Measurements from ENCODE around the gene PSMB1. TPM values are rescaled to one million over a fixed set of nuclear protein-coding genes. Genes with fewer than 3 reads are reported as not detected.
"Not testable (repeated sequence)": the region's sequence is repeated elsewhere in the genome, so short reads cannot be mapped to it uniquely, and the experiment has no call there.

The PSMB1 gene
- total RNA-seq, 1 experiment from 2014 or later: 282 TPM

DNA sequence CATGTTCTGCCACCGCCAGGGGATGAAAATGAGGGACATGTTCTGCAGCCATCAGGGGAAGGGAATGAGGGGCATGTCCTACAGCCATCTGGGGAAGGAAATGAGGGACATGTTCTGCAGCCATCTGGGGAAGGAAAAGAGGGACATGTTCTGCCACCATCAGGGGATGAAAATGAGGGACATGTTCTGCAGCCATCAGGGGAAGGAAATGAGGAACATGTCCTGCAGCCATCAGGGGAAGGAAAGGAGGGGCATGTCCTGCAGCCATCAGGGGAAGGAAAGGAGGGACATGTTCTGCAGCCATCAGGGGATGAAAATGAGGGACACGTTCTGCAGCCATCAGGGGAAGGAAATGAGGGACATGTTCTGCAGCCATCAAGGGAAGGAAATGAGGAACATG, 50.8 kb downstream of the PSMB1 start:
- H4K20me1 ChIP-seq (ENCODE audit: insufficient read depth); RAD21 ChIA-PET (ENCODE audit: low non-redundant PET in 1 of 2, low total read pairs in 2 of 2, uncharacterized antibody in 2 of 2, unreplicated experiment in 2 of 2); H3K4me1 ChIP-seq (ENCODE audit: control insufficient read depth in 1 of 2, insufficient read depth in 2 of 2, low read length in 2 of 2); ATAC-seq; H2AFZ ChIP-seq (ENCODE audit: low read depth, low read length, poor library complexity, severe bottlenecking); intact Hi-C loops (cut with micrococcal nuclease); H3K79me2 ChIP-seq (ENCODE audit: insufficient read depth, low read length); H3K27ac ChIP-seq (ENCODE audit: low read depth, low read length); CTCF ChIA-PET; DNase-seq (ENCODE audit: low read depth, low spot score); POLR2A ChIA-PET; BruUV-seq (replicated peaks); H3K9me3 ChIP-seq (ENCODE audit: control insufficient read depth in 1 of 2, insufficient read depth in 1 of 2, low read depth in 1 of 2, low read length in 2 of 2); H3K4me2 ChIP-seq (ENCODE audit: low read length); H3K9me2 ChIP-seq (ENCODE audit: insufficient read depth); H3K9ac ChIP-seq (ENCODE audit: low read length); H3K4me3 ChIP-seq (replicated peaks in 1 of 2; ENCODE audit: low read depth in 1 of 2, low read length in 2 of 2); H3K36me3 ChIP-seq (ENCODE audit: control insufficient read depth in 1 of 2, insufficient read depth in 2 of 2, low read length in 2 of 2): not testable (repeated sequence)
- peaks cover 19% of the 10 kb centered on the region; the same call in 1 of the 2 replicates for H3K27me3 ChIP-seq (ENCODE audit: insufficient read depth, low read length)

DNA sequence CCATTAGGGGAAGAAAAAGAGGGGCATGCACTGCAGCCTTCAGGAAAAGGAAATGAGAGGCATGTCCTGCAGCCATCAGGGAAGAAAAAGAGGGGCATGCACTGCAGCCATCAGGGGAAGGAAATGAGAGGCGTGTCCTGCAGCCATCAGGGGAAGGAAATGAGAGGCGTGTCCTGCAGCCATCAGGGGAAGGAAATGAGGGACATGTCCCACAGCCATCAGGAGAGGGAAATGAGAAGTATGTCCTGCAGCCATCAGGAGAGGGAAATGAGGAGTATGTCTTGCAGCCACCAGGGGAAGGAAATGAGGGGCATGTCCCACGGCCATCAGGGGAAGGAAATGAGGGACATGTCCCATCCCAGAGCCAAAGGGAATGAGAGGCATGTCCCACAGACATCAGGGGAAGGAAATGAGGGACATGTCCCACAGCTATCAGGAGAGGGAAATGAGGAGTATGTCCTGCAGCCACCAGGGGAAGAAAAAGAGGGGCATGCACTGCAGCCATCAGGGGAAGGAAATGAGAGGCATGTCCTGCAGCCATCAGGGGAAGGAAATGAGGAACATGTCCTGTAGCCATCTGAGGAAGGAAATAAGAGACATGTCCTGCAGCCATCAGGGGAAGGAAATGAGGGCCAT, 52.0 kb downstream of the PSMB1 start:
- no peaks in the 10 kb centered on the region for H3K36me3 ChIP-seq (ENCODE audit: control insufficient read depth in 1 of 2, insufficient read depth in 2 of 2, low read length in 2 of 2)
- peaks cover 0 to 13% of the 10 kb centered on the region in 2 experiments; a peak in 2 of 4 replicates for H3K4me1 ChIP-seq (ENCODE audit: control insufficient read depth in 1 of 2, insufficient read depth in 2 of 2, low read length in 2 of 2)
- H3K9ac ChIP-seq (ENCODE audit: low read length): no peak overlapping the region
- H3K9me2 ChIP-seq (ENCODE audit: insufficient read depth): no peaks in the 10 kb centered on the region
- peaks cover 19% of the 10 kb centered on the region; the same call in 1 of the 2 replicates for H3K27me3 ChIP-seq (ENCODE audit: insufficient read depth, low read length)
- BruUV-seq (replicated peaks): no TSS peak
- no peak overlapping the region for H3K4me3 ChIP-seq (replicated peaks in 1 of 2; ENCODE audit: low read depth in 1 of 2, low read length in 2 of 2)
- ChIA-PET CTCF (no interaction called here), RAD21 (ENCODE audit: low non-redundant PET in 1 of 2, low total read pairs in 2 of 2, uncharacterized antibody in 2 of 2, unreplicated experiment in 2 of 2) (no interaction called here), POLR2A (no interaction called here)
- H3K27ac ChIP-seq (ENCODE audit: low read depth, low read length): no peak overlapping the region
- TF ChIP-seq SRF (IDR thresholded peaks at IDR 0.05; ENCODE audit: low read depth): no peak
- TF ChIP-seq SP1 (IDR thresholded peaks at IDR 0.05; ENCODE audit: low read depth): no peak
- no peak for DNase-seq (ENCODE audit: low read depth, low spot score)
- no peaks in the 10 kb centered on the region for H3K9me3 ChIP-seq (ENCODE audit: control insufficient read depth in 1 of 2, insufficient read depth in 1 of 2, low read depth in 1 of 2, low read length in 2 of 2)
- intact Hi-C loops (cut with micrococcal nuclease): no loop called here
- no peak for ATAC-seq
- H3K4me2 ChIP-seq (ENCODE audit: low read length): no peak overlapping the region
- H2AFZ ChIP-seq (ENCODE audit: low read depth, low read length, poor library complexity, severe bottlenecking): no peak overlapping the region
- no peaks in the 10 kb centered on the region for H4K20me1 ChIP-seq (ENCODE audit: insufficient read depth)
- no peaks in the 10 kb centered on the region for H3K79me2 ChIP-seq (ENCODE audit: insufficient read depth, low read length)

Measured in HCT116 (cell line).